CD4-positive, alpha-beta T cell (primary cell): ENCODE results near the gene STAT6. TPM values are rescaled to one million over a fixed set of nuclear protein-coding genes. Genes with fewer than 3 reads are reported as not detected.

Source experiments
- ATAC-seq: fragments of 200-7000 bp; cut with Tn5 transposase; one replicate; pipeline ENCODE4 v1.10.0; 2022; ENCODE audit warnings: mild to moderate bottlenecking; ENCODE audit not compliant: poor library complexity
- CTCF ChIA-PET: fragments of 350-600 bp; sonication (Branson Sonifier 250); formaldehyde crosslinking; loops from one replicate; lab custom pipeline; 2021; ENCODE audit warnings: antibody characterized with exemption, inconsistent platforms; lab: Charles Lee
- POLR2A ChIA-PET: fragments of 350-600 bp; sonication (Branson Sonifier 250); formaldehyde crosslinking; loops from one replicate; lab custom pipeline; 2021; ENCODE audit warnings: antibody characterized with exemption, inconsistent platforms; lab: Charles Lee
- DNase-seq, 14 experiments: peaks; one replicate each; pipeline ENCODE4 v3.0.0-alpha.2; 2013 to 2020; ENCODE audit warnings: mixed read lengths in 2 of 14
- H3K27ac ChIP-seq, 2 donors: one replicate each; pipeline versions ENCODE4 v1.5.1 to v1.7.0; 2013; ENCODE audit warnings: low read length in 2 of 2, low read depth in 1 of 2, mild to moderate bottlenecking in 1 of 2
- H3K27me3 ChIP-seq, 2 experiments: 1 replicate in 1 of 2; 2 replicates in 1 of 2; pipeline versions ENCODE4 v1.6.1 to v1.7.0; 2013; ENCODE audit warnings: low read length in 2 of 2, control low read depth in 1 of 2, mild to moderate bottlenecking in 1 of 2, moderate library complexity in 1 of 2; ENCODE audit not compliant: insufficient read depth in 2 of 2, control insufficient read depth in 1 of 2
- H3K36me3 ChIP-seq: one replicate; pipeline ENCODE4 v1.6.1; 2013; ENCODE audit warnings: low read length, control low read depth; ENCODE audit not compliant: insufficient read depth
- H3K4me1 ChIP-seq: one replicate; pipeline ENCODE4 v1.6.1; 2013; ENCODE audit warnings: low read length, control low read depth; ENCODE audit not compliant: insufficient read depth
- H3K4me3 ChIP-seq: one replicate; pipeline ENCODE4 v1.5.1; 2013; ENCODE audit warnings: mild to moderate bottlenecking, low read length, moderate library complexity
- H3K9me3 ChIP-seq, 2 experiments: 1 replicate in 1 of 2; 2 replicates in 1 of 2; pipeline versions ENCODE4 v1.6.1 to v1.7.0; 2013; ENCODE audit warnings: low read length in 2 of 2, mild to moderate bottlenecking in 2 of 2, control low read depth in 1 of 2, moderate library complexity in 1 of 2; ENCODE audit not compliant: control insufficient read depth in 1 of 2, insufficient read depth in 1 of 2
- H3K27ac Mint-ChIP-seq: one replicate; pipeline ENCODE4 v1.8.0; 2020; ENCODE audit warnings: mixed read lengths
- H3K27me3 Mint-ChIP-seq: one replicate; pipeline ENCODE4 v1.8.0; 2021; ENCODE audit warnings: mixed read lengths
- H3K36me3 Mint-ChIP-seq: one replicate; pipeline ENCODE4 v1.8.0; 2021; ENCODE audit warnings: low read depth, mixed read lengths
- H3K4me1 Mint-ChIP-seq: one replicate; pipeline ENCODE4 v1.8.0; 2021; ENCODE audit warnings: low read depth, mixed read lengths
- H3K4me3 Mint-ChIP-seq: one replicate; pipeline ENCODE4 v1.8.0; 2020; ENCODE audit warnings: mild to moderate bottlenecking, mixed read lengths
- H3K9me3 Mint-ChIP-seq: one replicate; pipeline ENCODE4 v1.8.0; 2020; ENCODE audit warnings: mixed read lengths
- intact Hi-C, 2 experiments: fragments of 100-400 bp; cut with DNase I in 1 of 2; cut with micrococcal nuclease in 1 of 2; formaldehyde crosslinking; loops; one replicate each; pipeline versions ENCODE4 v1.15.1 to v1.9.0; 2023 to 2025; cut with DNase I, micrococcal nuclease
- total RNA-seq, 174 experiments: library from RNA in 2 of 174; stranded (reverse) in 2 of 174; gene quantifications; one replicate each; pipeline ENCODE4 v1.2.3 and lab custom pipeline; 2021 to 2026
- TF ChIP-seq, protein P1 (sequence below): fragments of 200-600 bp; IDR thresholded peaks from one replicate; pipeline ENCODE4 v1.8.0; 2022; ENCODE audit warnings: antibody characterized with exemption, mild to moderate bottlenecking

The STAT6 gene
- total RNA-seq, 2 experiments from 2014 or later: 133 to 144 TPM

DNA sequence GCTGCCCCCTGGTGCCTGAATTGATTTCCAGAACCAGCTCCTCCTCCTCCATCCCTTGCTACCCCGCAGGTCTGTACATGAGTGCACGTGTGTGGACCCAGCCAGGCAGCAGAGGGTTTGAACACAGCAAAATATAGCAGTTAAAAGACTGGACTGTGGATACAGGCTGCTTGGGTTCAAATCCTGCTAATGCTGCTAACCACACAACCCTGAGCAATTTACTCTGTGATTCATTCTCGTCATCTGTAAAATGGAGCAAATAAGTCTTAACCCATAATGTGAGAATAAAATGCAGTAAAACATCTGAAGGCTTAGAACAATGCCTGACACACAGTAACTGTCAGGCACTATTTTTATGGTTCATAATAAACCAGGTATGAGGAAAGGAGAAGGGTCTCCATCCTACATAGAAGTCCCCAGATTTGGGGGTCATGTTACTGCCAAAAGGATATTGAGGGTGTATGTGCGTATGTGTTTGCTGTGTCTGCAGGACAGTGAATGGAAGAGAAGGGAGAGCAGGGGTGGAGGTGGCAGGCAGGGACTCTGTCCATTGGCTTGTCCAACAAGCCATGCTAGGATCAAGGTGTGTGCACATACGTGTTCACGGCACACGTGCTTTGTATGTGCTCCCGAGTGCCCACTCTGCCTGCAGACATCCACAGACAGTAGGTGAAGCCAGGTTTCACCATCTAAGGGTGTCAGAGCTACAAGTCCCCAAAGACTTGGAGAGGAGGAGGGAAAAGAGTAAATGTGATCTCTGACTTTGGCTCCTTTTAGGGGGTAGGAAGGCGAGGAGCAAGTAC, 1.5 kb upstream of the STAT6 start:
- intact Hi-C loops: loop anchor here (1.0 kb wide), 5 partner anchors 43 to 355 kb away; no protein-coding TSS in a partner anchor
- H3K9me3 Mint-ChIP-seq: no peaks in the 10 kb centered on the region
- DNase-seq: peak in 1 of 14 experiments; percentile 33

DNA sequence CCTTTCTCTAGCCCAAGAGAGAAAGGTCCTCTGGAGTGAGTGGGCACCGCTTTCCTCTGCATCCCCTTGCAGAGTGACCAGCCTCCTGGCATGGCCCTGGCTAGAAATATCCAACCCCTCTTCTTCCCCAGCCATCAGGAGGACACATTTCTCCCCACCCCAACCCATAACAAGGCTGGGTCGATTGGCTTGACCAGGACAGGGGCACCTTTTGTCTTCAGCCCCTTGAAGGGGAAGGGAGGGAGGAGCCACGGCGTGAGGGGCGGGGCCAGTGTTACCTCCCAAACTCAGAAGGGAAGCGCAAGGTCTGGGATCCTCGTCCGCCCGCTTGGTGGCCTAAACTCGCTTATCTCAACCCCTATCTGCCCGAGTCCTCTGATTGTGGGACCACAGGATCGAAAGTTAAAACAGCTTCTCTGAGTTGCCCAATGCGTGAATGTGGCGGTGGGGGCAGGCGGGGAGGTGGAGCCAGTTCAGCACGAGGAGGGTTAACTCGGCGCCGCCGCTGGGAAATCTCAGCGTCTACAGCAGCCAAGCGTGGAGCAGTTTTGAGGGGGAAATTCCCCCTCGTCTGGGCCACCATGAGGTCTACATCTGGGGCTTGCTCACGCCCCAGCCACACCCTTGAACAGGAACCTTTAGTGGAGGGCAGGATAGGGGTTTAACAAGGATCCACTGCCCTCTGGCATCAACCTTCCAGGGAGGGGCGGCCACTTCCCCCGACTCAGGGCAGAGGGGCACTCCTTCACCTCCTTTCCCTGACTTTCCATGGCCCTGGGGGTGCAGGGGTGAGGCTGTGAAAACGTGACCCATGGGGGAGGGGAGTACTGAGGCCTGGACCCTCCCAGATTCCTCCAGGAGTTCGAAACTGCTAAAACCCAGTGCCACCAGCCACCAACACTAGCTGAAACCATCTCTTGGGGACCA, 795 bp downstream of the STAT6 start:
- intact Hi-C loops: loop anchor here (1.0 kb wide), 2 partner anchors 17 to 22 kb away; no protein-coding TSS in a partner anchor
- peak overlapping the region; percentile 96 for H3K4me3 Mint-ChIP-seq
- peaks cover 33% of the 10 kb centered on the region for H3K36me3 ChIP-seq
- H3K27me3 Mint-ChIP-seq: peaks cover 4% of the 10 kb centered on the region
- H3K4me1 ChIP-seq: peaks cover 64% of the 10 kb centered on the region
- POLR2A ChIA-PET: interaction anchor here (0.6 to 10.4 kb wide), 24 partner anchors 17 to 751 kb away, joined by 3 to 344 read pairs (median 12); partner anchors contain the start of genes BAZ2A, CDK4, DDIT3 and LRP1
- peaks cover 63% of the 10 kb centered on the region for H3K36me3 Mint-ChIP-seq
- no peaks in the 10 kb centered on the region for H3K9me3 ChIP-seq
- peak overlapping the region; percentile 95 for H3K4me3 ChIP-seq
- peak in 13 of 14 experiments; percentile 38 to 93 (median 65) for DNase-seq
- CTCF ChIA-PET: interaction anchor here (1.0 to 5.1 kb wide), 12 partner anchors 8 to 474 kb away, joined by 3 to 141 read pairs (median 13); partner anchors contain the start of genes LRP1 and NAB2
- H3K27ac ChIP-seq: peak overlapping the region; percentile 100
- peak overlapping the region; percentile 94 for H3K27ac Mint-ChIP-seq
- no peaks in the 10 kb centered on the region for H3K27me3 ChIP-seq
- peaks cover 54% of the 10 kb centered on the region for H3K4me1 Mint-ChIP-seq
- no peaks in the 10 kb centered on the region for H3K9me3 Mint-ChIP-seq
- TF ChIP-seq, protein P1, sequence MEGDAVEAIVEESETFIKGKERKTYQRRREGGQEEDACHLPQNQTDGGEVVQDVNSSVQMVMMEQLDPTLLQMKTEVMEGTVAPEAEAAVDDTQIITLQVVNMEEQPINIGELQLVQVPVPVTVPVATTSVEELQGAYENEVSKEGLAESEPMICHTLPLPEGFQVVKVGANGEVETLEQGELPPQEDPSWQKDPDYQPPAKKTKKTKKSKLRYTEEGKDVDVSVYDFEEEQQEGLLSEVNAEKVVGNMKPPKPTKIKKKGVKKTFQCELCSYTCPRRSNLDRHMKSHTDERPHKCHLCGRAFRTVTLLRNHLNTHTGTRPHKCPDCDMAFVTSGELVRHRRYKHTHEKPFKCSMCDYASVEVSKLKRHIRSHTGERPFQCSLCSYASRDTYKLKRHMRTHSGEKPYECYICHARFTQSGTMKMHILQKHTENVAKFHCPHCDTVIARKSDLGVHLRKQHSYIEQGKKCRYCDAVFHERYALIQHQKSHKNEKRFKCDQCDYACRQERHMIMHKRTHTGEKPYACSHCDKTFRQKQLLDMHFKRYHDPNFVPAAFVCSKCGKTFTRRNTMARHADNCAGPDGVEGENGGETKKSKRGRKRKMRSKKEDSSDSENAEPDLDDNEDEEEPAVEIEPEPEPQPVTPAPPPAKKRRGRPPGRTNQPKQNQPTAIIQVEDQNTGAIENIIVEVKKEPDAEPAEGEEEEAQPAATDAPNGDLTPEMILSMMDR: no peak
- peak; percentile 22 for ATAC-seq

More for the DNA sequence above, 1.5 kb upstream of the STAT6 start:
- H3K27me3 Mint-ChIP-seq: peaks cover 4% of the 10 kb centered on the region
- ATAC-seq: no peak
- peak overlapping the region; percentile 94 for H3K27ac Mint-ChIP-seq
- POLR2A ChIA-PET: interaction anchor here (0.6 to 10.4 kb wide), 34 partner anchors 9 to 1374 kb away, joined by 3 to 344 read pairs (median 8); partner anchors contain the start of genes LRP1, NAB2, NACA and NEMP1
- H3K27me3 ChIP-seq: no peaks in the 10 kb centered on the region
- peaks cover 38% of the 10 kb centered on the region for H3K4me1 Mint-ChIP-seq
- H3K9me3 ChIP-seq: no peaks in the 10 kb centered on the region
- H3K36me3 ChIP-seq: peaks cover 10% of the 10 kb centered on the region
- H3K27ac ChIP-seq: peak overlapping the region; percentile 100
- CTCF ChIA-PET: interaction anchor here (0.6 to 5.1 kb wide), 23 partner anchors 9 to 356 kb away, joined by 3 to 141 read pairs (median 9); partner anchors contain the start of genes LRP1, MYO1A, NAB2 and NEMP1
- H3K4me3 Mint-ChIP-seq: peak overlapping the region; percentile 96
- H3K4me1 ChIP-seq: peaks cover 44% of the 10 kb centered on the region
- TF ChIP-seq, protein P1: peak; percentile 79
- H3K36me3 Mint-ChIP-seq: peaks cover 40% of the 10 kb centered on the region
- peak overlapping the region; percentile 95 for H3K4me3 ChIP-seq
